Parathyroid adenoma (tissue), 2 donors: ENCODE data around the gene GTPBP2.
A peak's percentile ranks its signal among the peaks of the same experiment; 100 is the strongest.
"Not testable (repeated sequence)": the region's sequence is repeated elsewhere in the genome, so short reads cannot be mapped to it uniquely, and the experiment has no call there.

ENCODE experiments used
- H2AFZ ChIP-seq: fragments of 300-600 bp; sonication (generic); one replicate; pipeline ENCODE4 v1.7.0; 2017; ENCODE audit warnings: antibody characterized with exemption, mild to moderate bottlenecking
- H3K27ac ChIP-seq: fragments of 300-600 bp; sonication (generic); one replicate; pipeline ENCODE4 v1.7.0; 2017
- H3K27me3 ChIP-seq: fragments of 300-600 bp; sonication (generic); one replicate; pipeline ENCODE4 v1.7.0; 2017; ENCODE audit warnings: low read length; ENCODE audit not compliant: control insufficient read depth, insufficient read depth
- H3K36me3 ChIP-seq: fragments of 300-600 bp; sonication (generic); one replicate; pipeline ENCODE4 v1.7.0; 2017; ENCODE audit warnings: low read length; ENCODE audit not compliant: control insufficient read depth, insufficient read depth
- H3K4me1 ChIP-seq: fragments of 300-600 bp; sonication (generic); one replicate; pipeline ENCODE4 v1.7.0; 2017; ENCODE audit warnings: control low read depth
- H3K4me2 ChIP-seq: fragments of 300-600 bp; sonication (generic); one replicate; pipeline ENCODE4 v1.7.0; 2017; ENCODE audit warnings: low read length
- H3K4me3 ChIP-seq: fragments of 300-600 bp; sonication (generic); one replicate; pipeline ENCODE4 v1.7.0; 2017; ENCODE audit warnings: low read depth, low read length
- H3K79me2 ChIP-seq: fragments of 300-600 bp; sonication (generic); one replicate; pipeline ENCODE4 v1.7.0; 2017; ENCODE audit warnings: control low read depth
- H3K9ac ChIP-seq: fragments of 300-600 bp; sonication (generic); one replicate; pipeline ENCODE4 v1.7.0; 2017; ENCODE audit warnings: mild to moderate bottlenecking
- H3K9me3 ChIP-seq: fragments of 300-600 bp; sonication (generic); one replicate; pipeline ENCODE4 v1.7.0; 2017; ENCODE audit warnings: low read length; ENCODE audit not compliant: control insufficient read depth
- TF ChIP-seq, protein P1 (sequence below): fragments of 300-600 bp; sonication (generic); IDR thresholded peaks from one replicate; pipeline ENCODE4 v1.7.0; 2017; ENCODE audit warnings: antibody characterized with exemption, mild to moderate bottlenecking
- donor health status: primary hyperparathyroidism.

Gene GTPBP2

DNA sequence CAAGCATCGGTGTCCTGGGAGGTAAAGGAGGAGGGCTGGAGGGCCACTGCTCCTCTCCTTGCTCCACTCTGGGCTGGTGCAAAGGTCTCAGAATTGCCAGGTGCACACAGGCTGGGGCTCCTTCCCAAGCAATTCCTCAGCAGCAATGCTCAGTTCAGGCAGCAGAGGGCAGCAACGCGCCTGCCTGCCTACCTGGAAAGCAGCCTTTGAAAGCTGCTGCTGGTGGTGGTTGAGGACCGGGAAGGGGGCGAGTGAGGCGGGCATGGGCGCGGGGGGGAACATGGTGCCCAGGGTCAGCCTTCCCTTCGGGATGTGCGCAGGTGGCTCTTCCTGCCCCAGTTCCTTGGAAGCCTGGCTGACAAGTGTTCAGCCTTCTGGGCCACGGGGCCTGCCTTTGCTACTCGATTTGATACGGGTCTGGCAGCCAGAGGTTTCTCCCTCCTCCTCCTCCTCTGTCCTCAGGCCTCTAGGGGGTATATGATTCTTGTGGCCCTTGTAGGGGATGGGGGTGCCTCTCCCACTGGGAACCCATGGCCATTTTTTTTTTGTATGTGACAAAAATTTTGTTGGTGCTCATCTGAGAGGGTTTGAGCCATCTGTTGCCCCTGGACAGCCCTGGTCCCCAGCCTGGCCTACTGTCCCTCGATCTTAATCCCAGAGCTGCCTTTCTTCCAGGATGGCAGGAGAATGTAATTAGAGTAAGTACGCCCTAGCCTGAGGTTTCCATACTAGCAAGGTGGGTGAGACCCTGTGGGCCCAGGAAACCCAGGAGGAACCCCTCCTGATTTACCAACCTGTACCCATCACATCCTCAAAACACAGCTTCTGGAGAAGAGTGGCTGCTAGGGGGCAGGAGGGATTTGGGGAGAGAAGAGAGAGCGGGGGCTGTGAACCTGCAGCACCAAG lies 38.4 kb upstream of the GTPBP2 start:
- no peaks in the 10 kb centered on the region for H3K79me2 ChIP-seq
- H3K4me2 ChIP-seq: no peak overlapping the region
- H2AFZ ChIP-seq: peak overlapping the region; percentile 65
- H3K9ac ChIP-seq: no peak overlapping the region
- TF ChIP-seq, protein P1, sequence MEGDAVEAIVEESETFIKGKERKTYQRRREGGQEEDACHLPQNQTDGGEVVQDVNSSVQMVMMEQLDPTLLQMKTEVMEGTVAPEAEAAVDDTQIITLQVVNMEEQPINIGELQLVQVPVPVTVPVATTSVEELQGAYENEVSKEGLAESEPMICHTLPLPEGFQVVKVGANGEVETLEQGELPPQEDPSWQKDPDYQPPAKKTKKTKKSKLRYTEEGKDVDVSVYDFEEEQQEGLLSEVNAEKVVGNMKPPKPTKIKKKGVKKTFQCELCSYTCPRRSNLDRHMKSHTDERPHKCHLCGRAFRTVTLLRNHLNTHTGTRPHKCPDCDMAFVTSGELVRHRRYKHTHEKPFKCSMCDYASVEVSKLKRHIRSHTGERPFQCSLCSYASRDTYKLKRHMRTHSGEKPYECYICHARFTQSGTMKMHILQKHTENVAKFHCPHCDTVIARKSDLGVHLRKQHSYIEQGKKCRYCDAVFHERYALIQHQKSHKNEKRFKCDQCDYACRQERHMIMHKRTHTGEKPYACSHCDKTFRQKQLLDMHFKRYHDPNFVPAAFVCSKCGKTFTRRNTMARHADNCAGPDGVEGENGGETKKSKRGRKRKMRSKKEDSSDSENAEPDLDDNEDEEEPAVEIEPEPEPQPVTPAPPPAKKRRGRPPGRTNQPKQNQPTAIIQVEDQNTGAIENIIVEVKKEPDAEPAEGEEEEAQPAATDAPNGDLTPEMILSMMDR: peak; percentile 98
- no peaks in the 10 kb centered on the region for H3K9me3 ChIP-seq
- H3K4me3 ChIP-seq: no peak overlapping the region
- peaks cover 35% of the 10 kb centered on the region for H3K4me1 ChIP-seq
- H3K27ac ChIP-seq: peak overlapping the region; percentile 43
- no peaks in the 10 kb centered on the region for H3K27me3 ChIP-seq
- no peaks in the 10 kb centered on the region for H3K36me3 ChIP-seq

DNA sequence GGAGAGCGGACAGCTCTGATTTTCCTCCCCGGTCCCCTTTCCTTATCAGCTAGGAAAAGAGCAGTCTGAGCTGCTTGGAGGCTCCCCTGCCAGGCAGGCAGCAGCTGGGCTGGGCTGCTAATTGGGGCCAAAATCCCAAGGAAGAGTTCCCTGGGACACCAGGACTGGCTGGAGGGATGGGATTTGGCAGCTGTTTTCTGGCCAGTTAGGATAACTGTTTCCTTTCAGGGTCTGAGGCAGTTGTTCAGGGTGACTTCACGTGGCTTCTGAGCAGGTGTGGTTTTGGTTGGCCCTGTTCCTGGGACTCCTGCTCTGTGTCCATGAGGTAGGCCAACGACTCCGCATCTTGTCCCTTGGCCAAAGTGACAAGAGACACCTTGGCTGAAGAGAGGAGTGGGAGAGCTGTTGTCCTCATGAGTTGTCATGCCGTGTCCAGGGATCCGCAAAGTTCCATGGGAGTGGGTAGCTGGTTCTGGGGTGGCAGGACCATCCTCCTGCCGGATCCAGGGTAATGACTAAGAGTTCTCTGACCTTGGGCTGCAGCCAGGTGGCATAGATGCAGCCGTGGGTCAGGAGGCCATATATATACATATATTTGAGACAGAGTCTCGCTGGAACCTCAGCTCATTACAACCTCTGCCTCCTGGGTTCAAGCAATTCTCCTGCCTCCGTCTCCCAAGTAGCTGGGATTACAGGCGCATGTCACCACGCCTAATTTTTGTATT lies 37.3 kb upstream of the GTPBP2 start:
- no peak overlapping the region for H3K9ac ChIP-seq
- no peaks in the 10 kb centered on the region for H3K27me3 ChIP-seq

DNA sequence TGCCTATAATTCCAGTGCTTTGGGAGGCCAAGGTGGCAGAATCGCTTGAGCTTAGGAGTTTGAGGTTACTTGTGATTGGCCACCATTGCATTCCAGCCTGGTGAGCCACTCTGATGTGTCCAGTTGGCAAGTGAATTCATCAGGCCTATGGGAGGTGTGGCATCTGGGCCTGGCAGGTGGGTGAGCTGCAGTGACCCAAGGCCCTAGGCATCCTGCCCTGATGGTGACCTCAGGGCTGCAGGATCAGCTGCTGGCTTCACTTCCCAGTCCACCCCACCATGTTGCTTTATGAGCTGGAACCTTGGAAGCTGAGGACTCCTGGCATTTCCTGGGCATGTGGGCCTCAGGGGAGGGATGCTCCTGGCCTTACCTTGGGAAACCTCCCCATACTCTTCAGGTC lies 36.3 kb upstream of the GTPBP2 start:
- Histone ChIP-seq H3K4me1 (peaks cover 32% of the 10 kb centered on the region), H3K36me3 (no peaks in the 10 kb centered on the region)
- TF ChIP-seq, protein P1: no peak

More for the DNA sequence above, 37.3 kb upstream of the GTPBP2 start:
- no peak overlapping the region for H3K27ac ChIP-seq
- TF ChIP-seq, protein P1: no peak
- H3K4me3 ChIP-seq: no peak overlapping the region
- H3K4me2 ChIP-seq: no peak overlapping the region
- H3K9me3 ChIP-seq: no peaks in the 10 kb centered on the region
- H2AFZ ChIP-seq: no peak overlapping the region
- H3K4me1 ChIP-seq: peaks cover 35% of the 10 kb centered on the region
- H3K36me3 ChIP-seq: no peaks in the 10 kb centered on the region
- no peaks in the 10 kb centered on the region for H3K79me2 ChIP-seq

DNA sequence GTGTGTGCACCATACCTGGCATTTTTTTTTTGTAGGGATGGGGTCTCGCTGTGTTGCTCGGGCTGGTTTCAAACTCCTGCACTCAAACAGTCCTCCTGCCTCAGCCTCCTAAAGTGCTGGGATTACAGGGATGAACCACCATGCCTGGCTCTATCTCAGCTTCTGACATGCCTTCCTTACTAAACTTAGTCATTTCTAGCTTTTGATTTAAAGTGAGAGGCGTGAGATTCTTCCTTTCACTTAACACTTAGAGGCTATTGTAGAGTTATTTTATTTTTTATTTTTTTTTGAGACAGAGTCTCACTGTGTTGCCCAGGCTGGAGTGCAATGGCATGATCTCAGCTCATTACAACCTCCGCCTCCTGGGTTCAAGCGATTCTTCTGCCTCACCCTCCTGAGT lies 33.9 kb upstream of the GTPBP2 start:
- not testable (repeated sequence) for H3K4me1 ChIP-seq, H3K4me3 ChIP-seq, H3K36me3 ChIP-seq, H3K27ac ChIP-seq, H2AFZ ChIP-seq, H3K27me3 ChIP-seq, H3K79me2 ChIP-seq, H3K9ac ChIP-seq, H3K9me3 ChIP-seq, H3K4me2 ChIP-seq

More for the DNA sequence above, 36.3 kb upstream of the GTPBP2 start:
- Histone ChIP-seq H3K79me2 (no peaks in the 10 kb centered on the region), H3K4me3 (no peak overlapping the region), H3K9me3 (no peaks in the 10 kb centered on the region), H2AFZ (no peak overlapping the region), H3K4me2 (no peak overlapping the region), H3K9ac (no peak overlapping the region), H3K27me3 (no peaks in the 10 kb centered on the region), H3K27ac (no peak overlapping the region)

DNA sequence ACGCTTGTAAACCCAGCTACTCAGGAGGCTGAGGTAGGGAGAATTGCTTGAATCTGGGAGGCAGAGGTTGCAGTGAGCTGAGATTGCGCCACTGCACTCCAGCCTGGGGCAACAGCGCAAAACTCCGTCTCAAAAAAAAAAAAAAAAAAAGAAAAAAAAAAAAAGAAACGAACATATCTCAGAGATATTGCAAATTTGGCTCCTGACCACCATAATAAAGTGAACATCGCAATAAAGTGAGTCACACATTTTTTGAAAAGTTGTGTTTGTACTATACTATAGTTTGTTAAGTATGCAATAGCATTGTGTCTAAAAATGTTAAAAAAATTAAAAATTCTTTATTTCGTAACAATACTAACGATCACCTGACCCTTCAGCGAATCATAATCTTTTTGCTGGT lies 29.1 kb upstream of the GTPBP2 start:
- Histone ChIP-seq H3K27ac (no peak overlapping the region), H3K27me3 (no peaks in the 10 kb centered on the region), H3K4me1 (no peaks in the 10 kb centered on the region), H2AFZ (no peak overlapping the region), H3K36me3 (no peaks in the 10 kb centered on the region), H3K9ac (no peak overlapping the region), H3K4me3 (no peak overlapping the region), H3K4me2 (no peak overlapping the region), H3K9me3 (no peaks in the 10 kb centered on the region), H3K79me2 (no peaks in the 10 kb centered on the region)
- TF ChIP-seq, protein P1: no peak
